Uterus (tissue), 4 donors: ENCODE measurements around the gene MCM9. TPM values are rescaled to one million over a fixed set of nuclear protein-coding genes. Genes with fewer than 3 reads are reported as not detected.

ENCODE experiments used
- DNase-seq, 2 donors: peaks; one replicate each; pipeline ENCODE4 v3.0.0-alpha.2; 2019 to 2020
- H3K27ac ChIP-seq, 2 donors: fragments of 200-600 bp; sonication (generic); 1 replicate in 1 of 2; 2 replicates in 1 of 2; pipeline ENCODE4 v1.5.1; 2016 to 2018
- H3K27me3 ChIP-seq, 2 donors: fragments of 200-600 bp; sonication (generic); one replicate each; pipeline ENCODE4 v1.5.1; 2018 to 2019; ENCODE audit warnings: control low read depth in 1 of 2
- H3K36me3 ChIP-seq, 2 donors: fragments of 200-600 bp; sonication (generic); one replicate each; pipeline ENCODE4 v1.5.1; 2019; ENCODE audit warnings: control low read depth in 1 of 2
- H3K4me1 ChIP-seq, 2 donors: fragments of 200-600 bp; sonication (generic); one replicate each; pipeline ENCODE4 v1.5.1; 2018 to 2019; ENCODE audit warnings: control low read depth in 1 of 2
- H3K4me3 ChIP-seq, 2 donors: fragments of 200-600 bp; sonication (generic); 1 replicate in 1 of 2; 2 replicates in 1 of 2; pipeline ENCODE4 v1.5.1; 2018 to 2019; ENCODE audit warnings: mild to moderate bottlenecking in 1 of 2
- H3K9me3 ChIP-seq, 2 donors: fragments of 200-600 bp; sonication (generic); one replicate each; pipeline ENCODE4 v1.5.1; 2019; ENCODE audit warnings: control low read depth in 1 of 2
- CTCF ChIP-seq, 4 experiments: fragments of 200-600 bp in 2 of 4; fragments of 450-650 bp in 2 of 4; sonication (generic) in 2 of 4; IDR thresholded peaks; one replicate each; pipeline ENCODE4 v1.5.1; 2016 to 2019; ENCODE audit warnings: antibody characterized with exemption in 4 of 4, mild to moderate bottlenecking in 2 of 4, moderate library complexity in 1 of 4
- POLR2A ChIP-seq, 2 donors: fragments of 450-650 bp; IDR thresholded peaks; one replicate each; pipeline ENCODE4 v1.6.1; 2016; ENCODE audit warnings: antibody characterized with exemption in 2 of 2, mild to moderate bottlenecking in 1 of 2, moderate library complexity in 1 of 2
- intact Hi-C: fragments of 100-400 bp; cut with DNase I; formaldehyde crosslinking; loops from one replicate; pipeline ENCODE4 v1.15.1; 2023; ENCODE audit warnings: low total_unique reads
- total RNA-seq, 4 donors: library from RNA; depleted of rRNA in 3 of 4; stranded (reverse); fragments of >200 nt in 3 of 4; gene quantifications; one replicate each; pipeline versions ENCODE4 v1.1.0 to v1.2.4, GENCODE V29; 2014 to 2023
- donor health status: DM: yes; HTN: yes; CAD: no.

Gene MCM9
- total RNA-seq, 4 donors from 2014 or later = 4.4 to 40.0 (median 24.5) TPM

GRCh38 chr6:118896339-118897136, 38.4 kb downstream of the MCM9 start:
- H3K27ac ChIP-seq = no peak overlapping the region
- no peaks in the 10 kb centered on the region for H3K36me3 ChIP-seq
- no peak overlapping the region for H3K4me3 ChIP-seq
- no peaks in the 10 kb centered on the region for H3K9me3 ChIP-seq
- no peak for DNase-seq
- no peaks in the 10 kb centered on the region for H3K27me3 ChIP-seq
- intact Hi-C loops = no loop called here
- no peak for TF ChIP-seq POLR2A (IDR thresholded peaks at IDR 0.05)
- TF ChIP-seq CTCF (IDR thresholded peaks at IDR 0.05) = no peak
- H3K4me1 ChIP-seq = no peaks in the 10 kb centered on the region

- H3K4me3 ChIP-seq = peak overlapping the region in 1 of 2 donors; percentile 79
- H3K4me1 ChIP-seq = no peaks in the 10 kb centered on the region
- no peak for DNase-seq
- intact Hi-C loops = no loop called here
- no peak for TF ChIP-seq CTCF (IDR thresholded peaks at IDR 0.05)
- no peak for TF ChIP-seq POLR2A (IDR thresholded peaks at IDR 0.05)
- no peaks in the 10 kb centered on the region for H3K9me3 ChIP-seq
- H3K27me3 ChIP-seq = no peaks in the 10 kb centered on the region
- no peak overlapping the region for H3K27ac ChIP-seq
- no peaks in the 10 kb centered on the region for H3K36me3 ChIP-seq
These were observed 39.1 kb downstream of the MCM9 start for GRCh38 chr6:118895859-118896258.

GRCh38 chr6:118895261-118895560, 39.7 kb downstream of the MCM9 start:
- DNase-seq = no peak
- peak overlapping the region; percentile 63 to 79 for H3K4me3 ChIP-seq
- no peaks in the 10 kb centered on the region for H3K36me3 ChIP-seq
- H3K27ac ChIP-seq = peak overlapping the region; percentile 93 to 96
- H3K27me3 ChIP-seq = no peaks in the 10 kb centered on the region
- no peaks in the 10 kb centered on the region for H3K9me3 ChIP-seq
- no peak for TF ChIP-seq CTCF (IDR thresholded peaks at IDR 0.05)
- no peak for TF ChIP-seq POLR2A (IDR thresholded peaks at IDR 0.05)
- intact Hi-C loops = no loop called here
- H3K4me1 ChIP-seq = no peaks in the 10 kb centered on the region

GRCh38 chr6:118894425-118895260, 40.3 kb downstream of the MCM9 start:
- Histone ChIP-seq H3K36me3 (no peaks in the 10 kb centered on the region), H3K4me1 (no peaks in the 10 kb centered on the region), H3K4me3 (peak overlapping the region; percentile 63 to 79), H3K27ac (peak overlapping the region; percentile 93 to 96), H3K9me3 (no peaks in the 10 kb centered on the region), H3K27me3 (no peaks in the 10 kb centered on the region)
- DNase-seq = peak; percentile 55 to 69
- TF ChIP-seq CTCF (IDR thresholded peaks at IDR 0.05) (peak in 1 of 4 experiments; percentile 4), POLR2A (IDR thresholded peaks at IDR 0.05) (peak; percentile 33 to 63)
- intact Hi-C loops = no loop called here
